H1 (cell line): ENCODE data around the gene CEACAM16.

Source experiments
- CEBPB ChIP-seq: IDR thresholded peaks from 2 replicates; pipeline ENCODE4 v1.6.1; 2012; ENCODE audit warnings: low read depth, low read length
- CHD2 ChIP-seq: IDR thresholded peaks from 2 replicates; pipeline ENCODE4 v1.6.1; 2012; ENCODE audit warnings: low read length, improper control_type of control experiment
- EZH2 ChIP-seq: fragments of 200-600 bp; sonication (generic); IDR thresholded peaks from 2 replicates; pipeline ENCODE4 v1.7.1; 2012; ENCODE audit warnings: low read depth, mild to moderate bottlenecking, moderate library complexity, low read length, inconsistent platforms; ENCODE audit not compliant: severe bottlenecking
- MAFK ChIP-seq: IDR thresholded peaks from 2 replicates; pipeline ENCODE4 v1.6.1; 2012; ENCODE audit warnings: low read depth, mild to moderate bottlenecking, improper control_type of control experiment, low read length
- POLR2A ChIP-seq, 2 experiments: IDR thresholded peaks; 1 replicate in 1 of 2; 2 replicates in 1 of 2; pipeline ENCODE4 v1.6.1; 2011; ENCODE audit warnings: low read depth in 2 of 2, low read length in 2 of 2, mild to moderate bottlenecking in 2 of 2; ENCODE audit errors: control extremely low read depth in 1 of 2
- SRF ChIP-seq: IDR thresholded peaks from 2 replicates; pipeline ENCODE4 v1.6.1; 2011; ENCODE audit warnings: mild to moderate bottlenecking, low read depth, low read length, moderate library complexity
- YY1 ChIP-seq: IDR thresholded peaks from 2 replicates; pipeline ENCODE4 v1.6.1; 2011; ENCODE audit warnings: low read depth, mild to moderate bottlenecking, low read length
- TF ChIP-seq, protein P1 (sequence below), 3 experiments: IDR thresholded peaks; 1 replicate in 2 of 3; 2 replicates in 1 of 3; pipeline versions ENCODE4 v1.5.1 to v1.6.1; 2011; ENCODE audit warnings: low read length in 3 of 3, mild to moderate bottlenecking in 3 of 3, inconsistent platforms in 2 of 3, low read depth in 1 of 3, moderate library complexity in 1 of 3; ENCODE audit not compliant: insufficient read depth in 1 of 3; ENCODE audit errors: control extremely low read depth in 1 of 3
- TF ChIP-seq, protein P2 (sequence below): IDR thresholded peaks from 2 replicates; pipeline ENCODE4 v1.6.1; 2012; ENCODE audit warnings: inconsistent platforms

DNA sequence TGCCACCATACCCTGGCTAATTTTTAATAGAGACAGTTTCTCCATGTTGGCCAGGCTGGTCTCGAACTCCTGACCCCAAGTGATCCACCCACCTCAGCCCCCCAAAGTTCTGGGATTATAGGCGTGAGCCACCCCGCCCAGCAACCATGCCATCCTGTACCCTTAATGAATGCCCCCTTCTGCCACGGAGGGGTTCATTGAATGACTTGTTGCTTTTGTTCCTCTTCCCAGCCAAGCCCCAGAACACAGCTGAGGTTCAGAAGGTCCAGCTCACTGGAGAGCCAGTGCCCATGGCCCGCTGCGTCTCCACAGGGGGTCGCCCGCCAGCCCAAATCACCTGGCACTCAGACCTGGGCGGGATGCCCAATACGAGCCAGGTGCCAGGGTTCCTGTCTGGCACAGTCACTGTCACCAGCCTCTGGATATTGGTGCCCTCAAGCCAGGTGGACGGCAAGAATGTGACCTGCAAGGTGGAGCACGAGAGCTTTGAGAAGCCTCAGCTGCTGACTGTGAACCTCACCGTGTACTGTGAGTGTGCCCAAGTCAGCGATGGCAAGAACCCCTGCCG, 49.3 kb upstream of the CEACAM16 start:
- TF ChIP-seq YY1 (no peak), CHD2 (no peak), POLR2A (IDR thresholded peaks at IDR 0.05; ENCODE audit: control extremely low read depth in 1 of 2, low read depth in 2 of 2, low read length in 2 of 2) (no peak), EZH2 (no peak), CEBPB (no peak), MAFK (no peak), SRF (no peak)
- TF ChIP-seq, protein P1, sequence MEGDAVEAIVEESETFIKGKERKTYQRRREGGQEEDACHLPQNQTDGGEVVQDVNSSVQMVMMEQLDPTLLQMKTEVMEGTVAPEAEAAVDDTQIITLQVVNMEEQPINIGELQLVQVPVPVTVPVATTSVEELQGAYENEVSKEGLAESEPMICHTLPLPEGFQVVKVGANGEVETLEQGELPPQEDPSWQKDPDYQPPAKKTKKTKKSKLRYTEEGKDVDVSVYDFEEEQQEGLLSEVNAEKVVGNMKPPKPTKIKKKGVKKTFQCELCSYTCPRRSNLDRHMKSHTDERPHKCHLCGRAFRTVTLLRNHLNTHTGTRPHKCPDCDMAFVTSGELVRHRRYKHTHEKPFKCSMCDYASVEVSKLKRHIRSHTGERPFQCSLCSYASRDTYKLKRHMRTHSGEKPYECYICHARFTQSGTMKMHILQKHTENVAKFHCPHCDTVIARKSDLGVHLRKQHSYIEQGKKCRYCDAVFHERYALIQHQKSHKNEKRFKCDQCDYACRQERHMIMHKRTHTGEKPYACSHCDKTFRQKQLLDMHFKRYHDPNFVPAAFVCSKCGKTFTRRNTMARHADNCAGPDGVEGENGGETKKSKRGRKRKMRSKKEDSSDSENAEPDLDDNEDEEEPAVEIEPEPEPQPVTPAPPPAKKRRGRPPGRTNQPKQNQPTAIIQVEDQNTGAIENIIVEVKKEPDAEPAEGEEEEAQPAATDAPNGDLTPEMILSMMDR (IDR thresholded peaks at IDR 0.05; ENCODE audit: control extremely low read depth in 1 of 3, insufficient read depth in 1 of 3, low read depth in 1 of 3, low read length in 3 of 3): no peak
- TF ChIP-seq, protein P2, sequence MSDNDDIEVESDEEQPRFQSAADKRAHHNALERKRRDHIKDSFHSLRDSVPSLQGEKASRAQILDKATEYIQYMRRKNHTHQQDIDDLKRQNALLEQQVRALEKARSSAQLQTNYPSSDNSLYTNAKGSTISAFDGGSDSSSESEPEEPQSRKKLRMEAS: no peak
